ENCODE measurements around the gene CHRNA4. TPM values are rescaled to one million over a fixed set of nuclear protein-coding genes. Genes with fewer than 3 reads are reported as not detected.

Gene CHRNA4
- total and polyA plus RNA-seq, 2 experiments from 2014 or later, result 0.15 TPM; not detected in 1

DNA sequence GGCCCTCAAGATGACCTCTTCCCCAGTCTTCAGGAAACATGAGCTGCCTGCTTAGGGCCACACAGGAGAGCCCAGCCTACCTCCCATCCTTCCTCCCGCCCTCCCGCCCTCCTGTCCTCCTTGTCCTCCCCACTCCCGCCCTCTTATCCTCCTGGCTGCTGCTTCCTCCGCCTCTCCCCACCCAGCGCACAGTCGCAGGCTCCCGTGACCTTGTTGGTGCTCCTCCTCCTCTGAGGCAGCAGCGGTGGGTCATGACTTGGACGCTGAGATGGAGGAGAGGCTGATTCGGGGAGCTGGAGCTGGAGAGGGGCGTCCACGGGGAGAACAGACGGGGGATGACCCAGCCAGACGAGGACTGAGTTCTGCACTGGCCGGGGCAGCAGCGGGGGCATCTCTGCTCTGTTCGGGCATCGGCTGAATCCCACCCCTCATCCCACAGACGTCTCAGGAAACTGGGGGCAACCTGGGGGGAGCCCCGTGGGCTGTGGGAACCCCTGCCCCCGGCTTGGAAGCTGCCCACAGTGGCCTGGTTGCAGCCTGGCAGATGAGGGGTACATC is 32.4 kb downstream of the CHRNA4 start:
- H3K27me3 ChIP-seq, result peaks cover 5% of the 10 kb centered on the region
- no peak overlapping the region for H3K4me3 ChIP-seq
- no peaks in the 10 kb centered on the region for H3K36me3 ChIP-seq
- H3K4me1 ChIP-seq (ENCODE audit: low read depth), result no peaks in the 10 kb centered on the region
- H3K9me3 ChIP-seq (ENCODE audit: low read depth), result no peaks in the 10 kb centered on the region
- DNase-seq (ENCODE audit: low read depth in 1 of 2, low spot score in 1 of 2), result no peak
- H3K27ac ChIP-seq, result no peak overlapping the region
- no peak for TF ChIP-seq CTCF (IDR thresholded peaks at IDR 0.05; ENCODE audit: low read depth, low read length)

DNA sequence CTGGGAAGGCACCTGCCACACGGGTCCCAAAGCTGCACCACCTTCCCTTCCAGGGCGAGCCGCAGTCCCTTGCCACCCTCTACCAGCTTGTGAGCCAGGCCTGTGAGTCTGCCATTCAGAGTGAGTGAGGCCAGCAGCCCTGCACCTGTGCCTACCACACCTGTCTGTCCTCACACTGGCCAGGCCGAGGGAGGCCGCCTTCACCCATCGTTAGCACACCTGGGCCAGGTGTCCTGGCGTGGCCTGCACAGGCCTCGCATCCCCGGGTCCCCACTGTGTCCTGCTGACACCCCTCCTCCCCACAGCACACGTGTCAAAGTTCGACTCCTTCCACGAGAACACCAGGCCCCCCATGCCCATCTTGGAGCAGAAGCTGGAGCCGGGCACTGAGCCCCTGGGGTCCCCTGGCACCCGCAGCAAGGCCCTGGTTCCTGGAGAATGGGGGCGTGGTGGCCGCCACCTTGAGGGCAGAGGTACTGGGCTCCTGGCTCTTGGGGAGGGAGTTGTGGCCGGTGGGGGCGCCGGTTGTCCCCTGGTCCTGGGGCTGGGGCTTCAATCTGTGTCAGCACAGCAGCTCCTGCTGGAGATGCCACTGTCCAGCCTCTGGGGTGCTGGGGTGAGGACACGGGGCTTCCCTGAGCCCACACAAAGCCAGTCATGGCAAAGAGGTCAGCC is 33.0 kb downstream of the CHRNA4 start:
- Histone ChIP-seq H3K4me1 (ENCODE audit: low read depth) (no peaks in the 10 kb centered on the region), H3K36me3 (no peaks in the 10 kb centered on the region), H3K27ac (no peak overlapping the region), H3K9me3 (ENCODE audit: low read depth) (no peaks in the 10 kb centered on the region), H3K4me3 (no peak overlapping the region), H3K27me3 (peaks cover 5% of the 10 kb centered on the region)
- TF ChIP-seq CTCF (IDR thresholded peaks at IDR 0.05; ENCODE audit: low read depth, low read length), result no peak
- DNase-seq (ENCODE audit: low read depth in 1 of 2, low spot score in 1 of 2), result no peak

DNA sequence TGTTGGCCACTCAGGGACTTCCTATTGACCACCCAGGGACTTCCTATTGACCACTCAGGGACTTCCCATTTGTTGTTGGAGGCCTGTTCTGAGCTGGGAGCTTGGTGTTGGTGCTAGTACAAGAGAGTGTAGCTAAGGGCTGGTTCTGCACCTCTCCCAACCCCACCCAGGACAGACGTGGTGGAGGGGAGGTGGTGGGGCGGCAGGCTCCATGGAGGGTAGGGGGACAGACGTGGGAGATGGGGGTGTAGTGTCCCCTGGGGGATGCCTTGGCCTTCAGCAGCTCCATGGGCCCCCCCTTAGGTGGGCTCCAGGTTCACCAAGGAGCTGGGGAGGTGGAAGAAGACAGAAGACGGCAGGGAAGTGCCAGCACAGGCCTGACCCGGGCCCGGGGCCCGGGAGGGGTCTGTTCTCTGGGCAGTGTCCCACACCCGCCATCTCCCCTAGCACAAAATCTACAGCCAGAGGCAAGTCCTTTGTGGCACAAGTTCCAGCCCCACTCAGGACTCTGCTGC is 33.9 kb downstream of the CHRNA4 start:
- no peaks in the 10 kb centered on the region for H3K9me3 ChIP-seq (ENCODE audit: low read depth)
- peaks cover 5% of the 10 kb centered on the region for H3K27me3 ChIP-seq
- H3K4me1 ChIP-seq (ENCODE audit: low read depth), result no peaks in the 10 kb centered on the region
- no peaks in the 10 kb centered on the region for H3K36me3 ChIP-seq
- H3K4me3 ChIP-seq, result no peak overlapping the region
- no peak for TF ChIP-seq CTCF (IDR thresholded peaks at IDR 0.05; ENCODE audit: low read depth, low read length)
- no peak overlapping the region for H3K27ac ChIP-seq
- DNase-seq (ENCODE audit: low read depth in 1 of 2, low spot score in 1 of 2), result no peak

DNA sequence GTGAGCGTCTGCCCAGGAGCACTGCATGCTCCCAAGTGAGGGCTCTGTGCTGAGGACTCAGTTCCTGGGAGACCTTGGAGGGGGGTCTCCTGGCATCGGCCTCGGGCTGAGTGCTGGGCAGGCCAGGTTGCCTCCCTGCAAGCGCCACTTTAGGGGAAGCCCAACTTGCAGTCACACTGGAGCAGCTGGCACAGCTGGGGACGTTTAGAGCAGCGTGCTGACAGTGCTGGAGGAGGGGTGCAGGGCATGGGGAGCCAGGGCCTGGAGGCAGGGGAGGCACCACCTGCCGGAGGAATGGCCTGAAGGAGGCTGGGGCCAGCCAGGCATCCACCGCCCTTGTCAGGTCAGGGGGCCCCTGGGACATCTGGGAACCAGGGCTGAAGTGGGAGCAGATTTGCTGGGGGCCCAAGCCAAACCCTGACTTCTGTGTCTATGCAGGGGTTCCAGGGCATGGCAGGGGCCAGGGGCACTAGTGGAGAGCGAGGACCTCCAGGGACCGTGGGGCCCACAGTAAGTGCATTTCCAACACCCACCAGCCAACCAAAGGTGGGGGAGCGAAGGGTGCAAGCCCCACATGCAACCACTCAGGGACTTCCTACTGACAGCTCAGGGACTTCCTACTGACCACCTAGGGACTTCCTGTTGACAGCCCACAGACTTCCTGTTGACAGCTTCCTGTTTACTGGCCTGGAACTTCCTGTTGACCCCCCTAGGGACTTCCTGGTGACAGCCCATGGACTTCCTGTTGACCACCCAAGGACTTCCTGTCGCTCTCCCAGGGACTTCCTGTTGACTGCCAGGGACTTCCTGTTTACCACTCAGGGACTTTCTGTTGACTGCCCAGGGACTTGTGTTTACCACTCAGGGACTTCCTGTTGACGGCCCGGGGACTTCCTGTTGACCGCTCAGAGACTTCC is 34.6 kb downstream of the CHRNA4 start:
- peaks cover 5% of the 10 kb centered on the region for H3K27me3 ChIP-seq
- H3K27ac ChIP-seq, result no peak overlapping the region
- no peak for DNase-seq (ENCODE audit: low read depth in 1 of 2, low spot score in 1 of 2)
- no peaks in the 10 kb centered on the region for H3K9me3 ChIP-seq (ENCODE audit: low read depth)
- no peaks in the 10 kb centered on the region for H3K4me1 ChIP-seq (ENCODE audit: low read depth)
- H3K4me3 ChIP-seq, result no peak overlapping the region
- TF ChIP-seq CTCF (IDR thresholded peaks at IDR 0.05; ENCODE audit: low read depth, low read length), result no peak
- no peaks in the 10 kb centered on the region for H3K36me3 ChIP-seq

- H3K36me3 ChIP-seq, result no peaks in the 10 kb centered on the region
- H3K27ac ChIP-seq, result no peak overlapping the region
- peaks cover 5% of the 10 kb centered on the region for H3K27me3 ChIP-seq
- H3K4me3 ChIP-seq, result no peak overlapping the region
- H3K4me1 ChIP-seq (ENCODE audit: low read depth), result no peaks in the 10 kb centered on the region
- TF ChIP-seq CTCF (IDR thresholded peaks at IDR 0.05; ENCODE audit: low read depth, low read length), result no peak
- no peaks in the 10 kb centered on the region for H3K9me3 ChIP-seq (ENCODE audit: low read depth)
- no peak for DNase-seq (ENCODE audit: low read depth in 1 of 2, low spot score in 1 of 2)
These were observed 35.4 kb downstream of the CHRNA4 start for GRCh38 chr20:63325554-63326313.
